SK-N-SH (cell line): Measurements from ENCODE around the gene SNCG. TPM values are rescaled to one million over a fixed set of nuclear protein-coding genes. Genes with fewer than 3 reads are reported as not detected.

Experiments used
- CTCF ChIA-PET: fragments of 300-600, 350-600 bp; formaldehyde crosslinking; extraction: SDS; loops from one replicate; lab custom pipeline; 2021; lab: Yijun Ruan, JAX
- POLR2A ChIA-PET: fragments of 350-600 bp; sonication (Branson Sonifier 250); formaldehyde crosslinking; extraction: SDS; loops from one replicate; lab custom pipeline; 2020; ENCODE audit warnings: antibody characterized with exemption, inconsistent platforms; lab: Yijun Ruan, JAX
- DNase-seq: peaks from one replicate; pipeline ENCODE4 v3.0.0; 2012
- H2AFZ ChIP-seq: fragments of 200-600 bp; sonication (generic); 2 replicates; pipeline ENCODE4 v1.8.1; 2016; ENCODE audit warnings: antibody characterized with exemption, mild to moderate bottlenecking, low read depth
- H3F3A ChIP-seq: fragments of 200-600 bp; sonication (generic); replicated peaks from 2 replicates; pipeline ENCODE3; 2016; ENCODE audit warnings: antibody characterized with exemption, mild to moderate bottlenecking; ENCODE audit not compliant: insufficient read depth
- H3K27ac ChIP-seq, 2 experiments: fragments of 200-500 bp in 1 of 2; fragments of 200-600 bp in 1 of 2; sonication (Bioruptor generic) in 1 of 2; sonication (generic), shearing (Covaris generic) in 1 of 2; 2 replicates each; pipeline versions ENCODE4 v1.5.1 to v1.6.1; 2014 to 2016; ENCODE audit warnings: low read depth in 2 of 2, inconsistent platforms in 1 of 2, low read length in 1 of 2, mild to moderate bottlenecking in 1 of 2, mixed read lengths in 1 of 2
- H3K27me3 ChIP-seq: fragments of 200-600 bp; sonication (generic), shearing (Covaris generic); 2 replicates; pipeline ENCODE4 v1.6.1; 2016; ENCODE audit warnings: mixed run types; ENCODE audit not compliant: insufficient read depth
- H3K36me3 ChIP-seq, 2 experiments: fragments of 200-500 bp in 1 of 2; fragments of 200-600 bp in 1 of 2; sonication (Bioruptor generic) in 1 of 2; sonication (generic) in 1 of 2; replicated peaks in 1 of 2; 2 replicates each; pipeline versions ENCODE3 to v1.5.1; 2014 to 2016; ENCODE audit warnings: low read length in 1 of 2, mild to moderate bottlenecking in 1 of 2; ENCODE audit not compliant: insufficient read depth in 2 of 2, control insufficient read depth in 1 of 2
- H3K4me1 ChIP-seq, 2 experiments: fragments of 200-500 bp in 1 of 2; fragments of 200-600 bp in 1 of 2; sonication (Bioruptor generic) in 1 of 2; sonication (generic), shearing (Covaris generic) in 1 of 2; 2 replicates each; pipeline versions ENCODE4 v1.5.1 to v1.6.1; 2014 to 2016; ENCODE audit warnings: low read depth in 1 of 2, low read length in 1 of 2, mixed run types in 1 of 2; ENCODE audit not compliant: insufficient read depth in 2 of 2, control insufficient read depth in 1 of 2
- H3K4me2 ChIP-seq: fragments of 200-600 bp; sonication (generic), shearing (Covaris generic); 2 replicates; pipeline ENCODE4 v1.6.1; 2017; ENCODE audit warnings: mixed run types
- H3K4me3 ChIP-seq, 2 experiments: fragments of 200-500 bp in 1 of 2; fragments of 200-600 bp in 1 of 2; sonication (Bioruptor generic) in 1 of 2; sonication (generic), shearing (Covaris generic) in 1 of 2; 2 replicates each; pipeline versions ENCODE4 v1.5.1 to v1.8.1; 2014 to 2016; ENCODE audit warnings: low read depth in 2 of 2, inconsistent platforms in 1 of 2, low read length in 1 of 2, mild to moderate bottlenecking in 1 of 2, mixed read lengths in 1 of 2, moderate library complexity in 1 of 2
- H3K79me2 ChIP-seq: fragments of 200-600 bp; sonication (generic); 2 replicates; pipeline ENCODE4 v1.8.1; 2017; ENCODE audit warnings: mild to moderate bottlenecking; ENCODE audit not compliant: insufficient read depth
- H3K9ac ChIP-seq: fragments of 200-600 bp; sonication (generic); 2 replicates; pipeline ENCODE4 v1.6.1; 2017; ENCODE audit warnings: mixed run types
- H3K9me2 ChIP-seq: fragments of 200-600 bp; sonication (generic); 2 replicates; pipeline ENCODE4 v1.6.1; 2017; ENCODE audit warnings: mixed run types
- H3K9me3 ChIP-seq: fragments of 200-600 bp; sonication (generic); 2 replicates; pipeline ENCODE4 v1.6.1; 2017; ENCODE audit warnings: mixed run types, mild to moderate bottlenecking, moderate library complexity
- H4K20me1 ChIP-seq: fragments of 200-600 bp; sonication (generic); 2 replicates; pipeline ENCODE4 v1.6.1; 2017; ENCODE audit warnings: mild to moderate bottlenecking, mixed run types; ENCODE audit not compliant: insufficient read depth
- CHD2 ChIP-seq: fragments of 150-350 bp; IDR thresholded peaks from 2 replicates; pipeline ENCODE4 v1.6.1; 2018; ENCODE audit warnings: low read length; ENCODE audit not compliant: partially characterized antibody
- ELF1 ChIP-seq: IDR thresholded peaks from 2 replicates; pipeline ENCODE4 v1.4.0; 2012
- EP300 ChIP-seq, 2 experiments: IDR thresholded peaks; 2 replicates each; pipeline versions ENCODE4 v1.4.0 to v1.6.1; 2012; ENCODE audit warnings: borderline replicate concordance in 1 of 2, low read depth in 1 of 2, low read length in 1 of 2
- FOSL2 ChIP-seq: IDR thresholded peaks from 2 replicates; pipeline ENCODE4 v1.4.0; 2012; ENCODE audit warnings: low read depth, mild to moderate bottlenecking, moderate library complexity, borderline replicate concordance
- FOXJ3 ChIP-seq: sonication (generic); formaldehyde crosslinking; IDR thresholded peaks from 2 replicates; pipeline ENCODE4 v1.5.1; 2020; ENCODE audit warnings: mild to moderate bottlenecking, missing genetic modification reagents
- GABPA ChIP-seq: IDR thresholded peaks from 2 replicates; pipeline ENCODE4 v1.4.0; 2012; ENCODE audit warnings: low read depth, mild to moderate bottlenecking
- NFIC ChIP-seq: IDR thresholded peaks from 2 replicates; pipeline ENCODE4 v1.4.0; 2012; ENCODE audit warnings: borderline replicate concordance
- POLR2AphosphoS5 ChIP-seq: IDR thresholded peaks from 2 replicates; pipeline ENCODE4 v1.6.1; 2012; ENCODE audit warnings: low read depth, low read length
- RAD21 ChIP-seq: IDR thresholded peaks from 2 replicates; pipeline ENCODE4 v1.6.1; 2012; ENCODE audit warnings: mild to moderate bottlenecking, low read length
- RCOR1 ChIP-seq: fragments of 150-350 bp; IDR thresholded peaks from 2 replicates; pipeline ENCODE4 v1.6.1; 2017; ENCODE audit warnings: antibody characterized with exemption, low read length
- RFX5 ChIP-seq: IDR thresholded peaks from 2 replicates; pipeline ENCODE4 v1.6.1; 2012; ENCODE audit warnings: mild to moderate bottlenecking, improper control_type of control experiment, low read length
- YY1 ChIP-seq: IDR thresholded peaks from 2 replicates; pipeline ENCODE4 v1.4.0; 2012; ENCODE audit warnings: low read depth, mild to moderate bottlenecking
- polyA plus RNA-seq, 3 experiments: library from polyadenylated mRNA; depleted of rRNA; stranded (reverse); fragments of >200 nt; gene quantifications; 2 replicates each; pipeline ENCODE4 v1.2.3, GENCODE V29; 2012
- TF ChIP-seq, protein P1 (sequence below): fragments of 150-350 bp; IDR thresholded peaks from 2 replicates; pipeline ENCODE4 v1.6.1; 2016; ENCODE audit warnings: mild to moderate bottlenecking, low read depth, low read length
- TF ChIP-seq, protein P2 (sequence below): IDR thresholded peaks from 2 replicates; pipeline ENCODE4; 2012
- TF ChIP-seq, protein P3 (sequence below): fragments of 150-350 bp; IDR thresholded peaks from 2 replicates; pipeline ENCODE4 v1.6.1; 2017; ENCODE audit warnings: antibody characterized with exemption, low read length, low read depth, borderline replicate concordance
- TF ChIP-seq, protein P4 (sequence below): IDR thresholded peaks from 2 replicates; pipeline ENCODE4 v1.4.0; 2012; ENCODE audit warnings: low read depth, borderline replicate concordance

The SNCG gene
- polyA plus RNA-seq, 1 of the 3 experiments (the other 2 are of a cell fraction) = 4.3 TPM

DNA sequence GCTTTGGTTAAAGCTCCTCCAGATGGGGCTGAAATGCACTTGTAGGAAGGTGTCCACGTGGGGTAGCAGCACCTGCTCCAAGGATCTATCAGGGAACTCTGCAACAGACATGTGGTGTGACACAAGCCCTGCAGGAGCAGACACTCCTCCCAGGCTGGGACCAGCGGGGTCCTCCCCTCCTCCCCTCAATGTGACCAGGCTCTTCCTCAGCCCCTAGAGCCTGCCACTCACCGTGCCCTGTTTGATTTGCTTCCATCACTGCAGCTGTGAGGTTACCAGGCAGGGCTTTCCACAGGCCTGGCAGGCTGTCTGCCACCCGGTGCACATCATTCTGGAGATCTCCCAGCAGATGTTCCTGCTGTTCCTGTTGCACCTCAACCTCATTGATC lies 14.4 kb upstream of the SNCG start (continued):
- TF ChIP-seq RCOR1 (no peak), NFIC (no peak), FOSL2 (no peak), RAD21 (no peak), ELF1 (no peak), RFX5 (no peak)
- TF ChIP-seq, protein P1, sequence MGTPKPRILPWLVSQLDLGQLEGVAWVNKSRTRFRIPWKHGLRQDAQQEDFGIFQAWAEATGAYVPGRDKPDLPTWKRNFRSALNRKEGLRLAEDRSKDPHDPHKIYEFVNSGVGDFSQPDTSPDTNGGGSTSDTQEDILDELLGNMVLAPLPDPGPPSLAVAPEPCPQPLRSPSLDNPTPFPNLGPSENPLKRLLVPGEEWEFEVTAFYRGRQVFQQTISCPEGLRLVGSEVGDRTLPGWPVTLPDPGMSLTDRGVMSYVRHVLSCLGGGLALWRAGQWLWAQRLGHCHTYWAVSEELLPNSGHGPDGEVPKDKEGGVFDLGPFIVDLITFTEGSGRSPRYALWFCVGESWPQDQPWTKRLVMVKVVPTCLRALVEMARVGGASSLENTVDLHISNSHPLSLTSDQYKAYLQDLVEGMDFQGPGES = no peak
- TF ChIP-seq, protein P2, sequence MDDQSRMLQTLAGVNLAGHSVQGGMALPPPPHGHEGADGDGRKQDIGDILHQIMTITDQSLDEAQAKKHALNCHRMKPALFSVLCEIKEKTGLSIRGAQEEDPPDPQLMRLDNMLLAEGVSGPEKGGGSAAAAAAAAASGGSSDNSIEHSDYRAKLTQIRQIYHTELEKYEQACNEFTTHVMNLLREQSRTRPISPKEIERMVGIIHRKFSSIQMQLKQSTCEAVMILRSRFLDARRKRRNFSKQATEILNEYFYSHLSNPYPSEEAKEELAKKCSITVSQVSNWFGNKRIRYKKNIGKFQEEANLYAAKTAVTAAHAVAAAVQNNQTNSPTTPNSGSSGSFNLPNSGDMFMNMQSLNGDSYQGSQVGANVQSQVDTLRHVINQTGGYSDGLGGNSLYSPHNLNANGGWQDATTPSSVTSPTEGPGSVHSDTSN = no peak
- TF ChIP-seq, all 33 proteins: peak for 0

DNA sequence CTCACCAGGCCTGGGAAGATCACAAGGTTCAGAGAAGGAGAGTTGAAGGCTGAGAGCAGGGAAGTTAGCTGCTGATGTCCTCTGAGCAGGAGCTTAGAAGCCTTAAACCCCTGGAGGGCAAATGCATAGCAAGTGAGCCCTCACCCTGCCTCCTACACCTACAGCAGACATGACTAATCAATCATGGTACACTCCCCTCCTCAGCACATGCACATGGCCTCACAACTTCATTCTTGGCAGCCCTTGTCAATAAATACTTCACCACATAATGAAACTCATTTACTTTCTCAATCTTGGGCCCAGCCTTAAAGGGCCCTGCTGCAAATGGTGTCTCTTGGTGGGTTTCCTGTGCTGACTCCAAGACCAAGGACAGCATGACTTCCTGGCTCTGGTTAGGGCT lies 13.9 kb upstream of the SNCG start:
- CTCF ChIA-PET = interaction anchor here (0.9 to 1.2 kb wide), 4 partner anchors 13 to 26 kb away, joined by 3 read pairs; no protein-coding TSS in a partner anchor
- no peaks in the 10 kb centered on the region for H3K27me3 ChIP-seq
- POLR2A ChIA-PET = no interaction called here

More for the DNA sequence above, 13.9 kb upstream of the SNCG start:
- TF ChIP-seq ELF1 (no peak), EP300 (IDR thresholded peaks at IDR 0.05; ENCODE audit: borderline replicate concordance in 1 of 2, low read depth in 1 of 2, low read length in 1 of 2) (no peak), POLR2AphosphoS5 (no peak), YY1 (no peak), GABPA (no peak), FOSL2 (no peak), FOXJ3 (CRISPR knock-in tag) (no peak), CHD2 (no peak)
- TF ChIP-seq, protein P3, sequence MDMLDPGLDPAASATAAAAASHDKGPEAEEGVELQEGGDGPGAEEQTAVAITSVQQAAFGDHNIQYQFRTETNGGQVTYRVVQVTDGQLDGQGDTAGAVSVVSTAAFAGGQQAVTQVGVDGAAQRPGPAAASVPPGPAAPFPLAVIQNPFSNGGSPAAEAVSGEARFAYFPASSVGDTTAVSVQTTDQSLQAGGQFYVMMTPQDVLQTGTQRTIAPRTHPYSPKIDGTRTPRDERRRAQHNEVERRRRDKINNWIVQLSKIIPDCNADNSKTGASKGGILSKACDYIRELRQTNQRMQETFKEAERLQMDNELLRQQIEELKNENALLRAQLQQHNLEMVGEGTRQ = no peak
- TF ChIP-seq, protein P4, sequence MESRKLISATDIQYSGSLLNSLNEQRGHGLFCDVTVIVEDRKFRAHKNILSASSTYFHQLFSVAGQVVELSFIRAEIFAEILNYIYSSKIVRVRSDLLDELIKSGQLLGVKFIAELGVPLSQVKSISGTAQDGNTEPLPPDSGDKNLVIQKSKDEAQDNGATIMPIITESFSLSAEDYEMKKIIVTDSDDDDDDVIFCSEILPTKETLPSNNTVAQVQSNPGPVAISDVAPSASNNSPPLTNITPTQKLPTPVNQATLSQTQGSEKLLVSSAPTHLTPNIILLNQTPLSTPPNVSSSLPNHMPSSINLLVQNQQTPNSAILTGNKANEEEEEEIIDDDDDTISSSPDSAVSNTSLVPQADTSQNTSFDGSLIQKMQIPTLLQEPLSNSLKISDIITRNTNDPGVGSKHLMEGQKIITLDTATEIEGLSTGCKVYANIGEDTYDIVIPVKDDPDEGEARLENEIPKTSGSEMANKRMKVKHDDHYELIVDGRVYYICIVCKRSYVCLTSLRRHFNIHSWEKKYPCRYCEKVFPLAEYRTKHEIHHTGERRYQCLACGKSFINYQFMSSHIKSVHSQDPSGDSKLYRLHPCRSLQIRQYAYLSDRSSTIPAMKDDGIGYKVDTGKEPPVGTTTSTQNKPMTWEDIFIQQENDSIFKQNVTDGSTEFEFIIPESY = no peak
- Histone ChIP-seq H3K4me2 (no peak overlapping the region), H2AFZ (no peak overlapping the region), H3K36me3 (no peaks in the 10 kb centered on the region), H3F3A (no peaks in the 10 kb centered on the region), H3K4me1 (peaks cover 0 to 18% of the 10 kb centered on the region in 2 experiments; a peak in 1 of 4 replicates), H3K27ac (no peak overlapping the region), H3K4me3 (no peak overlapping the region), H3K9ac (no peak overlapping the region), H3K9me3 (no peaks in the 10 kb centered on the region), H3K9me2 (no peaks in the 10 kb centered on the region), H3K79me2 (no peaks in the 10 kb centered on the region), H4K20me1 (no peaks in the 10 kb centered on the region)
- DNase-seq = no peak
